ENCODE data around the gene LINS1.

- TF ChIP-seq CTCF (IDR thresholded peaks at IDR 0.05; ENCODE audit: low read depth, low read length) (no peak), POLR2A (IDR thresholded peaks at IDR 0.05; ENCODE audit: extremely low read depth, insufficient read length) (no peak)
Observed at GRCh38 chr15:100544946-100545345, 57.0 kb downstream of the LINS1 start.
